ENCODE measurements around the gene EVA1A. TPM values are rescaled to one million over a fixed set of nuclear protein-coding genes. Genes with fewer than 3 reads are reported as not detected.

The EVA1A gene
- polyA plus RNA-seq, 3 donors from 2014 or later, result not detected

GRCh38 chr2:75458201-75458600 lies 102.5 kb downstream of the EVA1A start:
- H3K27me3 Mint-ChIP-seq (ENCODE audit: low read depth in 3 of 3), result peaks cover 0 to 1% (median 0%) of the 10 kb centered on the region in 3 donors
- H3K4me1 Mint-ChIP-seq, result no peaks in the 10 kb centered on the region
- H3K36me3 Mint-ChIP-seq, result no peaks in the 10 kb centered on the region
- no peak overlapping the region for H3K4me3 Mint-ChIP-seq
- peaks cover 0 to 2% (median 0%) of the 10 kb centered on the region in 6 donors for H3K9me3 Mint-ChIP-seq
- H3K27ac Mint-ChIP-seq, result no peak overlapping the region
- no peak for DNase-seq

DNA sequence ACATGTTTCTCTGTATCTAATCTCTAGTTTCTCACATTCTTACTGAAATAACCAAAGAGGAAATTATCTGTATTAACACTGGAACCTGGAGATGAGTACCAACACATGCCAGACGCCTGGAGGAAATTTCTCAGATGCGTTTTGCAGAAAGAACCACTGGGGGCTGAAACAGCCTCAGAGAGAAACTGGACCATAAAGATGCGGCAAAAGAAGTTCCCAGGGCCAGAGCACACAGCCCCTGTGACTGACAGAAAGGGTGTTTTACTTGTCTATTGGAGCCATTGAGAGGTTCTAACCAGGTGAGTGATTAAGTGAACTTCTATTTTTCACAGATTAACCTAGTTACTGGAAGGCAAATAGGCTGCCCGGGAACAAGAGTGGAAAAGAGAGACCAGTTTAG lies 103.9 kb downstream of the EVA1A start:
- H3K9me3 Mint-ChIP-seq, result peaks cover 0 to 2% (median 0%) of the 10 kb centered on the region in 6 donors
- no peak overlapping the region for H3K4me3 Mint-ChIP-seq
- no peak for DNase-seq
- H3K36me3 Mint-ChIP-seq, result no peaks in the 10 kb centered on the region
- no peak overlapping the region for H3K27ac Mint-ChIP-seq
- H3K4me1 Mint-ChIP-seq, result no peaks in the 10 kb centered on the region
- H3K27me3 Mint-ChIP-seq (ENCODE audit: low read depth in 3 of 3), result peaks cover 0 to 2% (median 1%) of the 10 kb centered on the region in 3 donors

DNA sequence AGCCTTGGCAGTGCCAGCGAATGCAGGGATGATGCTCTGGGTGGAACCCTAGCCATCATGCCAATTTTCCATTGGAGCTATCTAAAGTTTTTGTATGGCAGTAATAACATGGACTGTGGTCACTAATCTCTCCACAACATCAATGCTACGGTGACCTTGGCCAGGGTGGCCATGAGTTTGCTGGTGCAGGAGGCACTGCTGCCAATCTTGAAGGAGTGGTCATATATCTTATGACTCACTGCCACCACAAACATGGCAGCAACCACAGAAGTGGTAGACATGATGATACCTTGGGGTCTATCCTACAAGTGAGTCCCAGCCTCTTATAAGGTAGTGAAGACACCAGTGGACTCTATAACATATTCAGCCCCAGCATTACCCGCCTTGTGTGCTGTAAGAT lies 104.6 kb downstream of the EVA1A start:
- Mint-ChIP-seq H3K9me3 (peaks cover 0 to 2% (median 0%) of the 10 kb centered on the region in 6 donors), H3K27me3 (ENCODE audit: low read depth in 3 of 3) (peaks cover 0 to 2% (median 1%) of the 10 kb centered on the region in 3 donors), H3K4me3 (no peak overlapping the region), H3K27ac (no peak overlapping the region), H3K36me3 (no peaks in the 10 kb centered on the region), H3K4me1 (no peaks in the 10 kb centered on the region)
- DNase-seq, result no peak

DNA sequence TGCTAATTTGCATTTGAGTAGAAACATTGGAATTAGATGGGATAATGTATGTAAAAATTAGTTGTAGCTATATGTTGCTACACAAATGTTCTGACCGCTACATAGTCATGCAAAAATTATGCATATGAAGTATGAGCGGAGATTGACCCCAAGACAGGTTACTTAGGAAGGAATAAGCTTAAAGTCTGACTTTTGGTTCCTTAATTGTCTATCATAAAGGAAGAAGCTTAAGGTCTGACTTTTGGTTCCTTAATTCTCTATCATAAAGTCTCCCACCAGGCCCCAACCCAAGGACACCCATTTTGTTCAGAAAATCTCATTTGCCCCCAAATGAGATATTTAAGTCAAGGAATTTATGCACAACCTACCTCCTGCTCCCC lies 106.5 kb downstream of the EVA1A start:
- H3K27me3 Mint-ChIP-seq (ENCODE audit: low read depth in 3 of 3), result peaks cover 0 to 2% (median 0%) of the 10 kb centered on the region in 3 donors
- H3K27ac Mint-ChIP-seq, result no peak overlapping the region
- no peak overlapping the region for H3K4me3 Mint-ChIP-seq
- H3K9me3 Mint-ChIP-seq, result no peaks in the 10 kb centered on the region
- no peaks in the 10 kb centered on the region for H3K36me3 Mint-ChIP-seq
- H3K4me1 Mint-ChIP-seq, result no peaks in the 10 kb centered on the region
- no peak for DNase-seq

GRCh38 chr2:75453384-75454240 lies 107.1 kb downstream of the EVA1A start:
- H3K9me3 Mint-ChIP-seq, result peaks cover 0 to 4% (median 0%) of the 10 kb centered on the region in 6 donors
- H3K27ac Mint-ChIP-seq, result no peak overlapping the region
- H3K36me3 Mint-ChIP-seq, result no peaks in the 10 kb centered on the region
- H3K4me1 Mint-ChIP-seq, result no peaks in the 10 kb centered on the region
- no peak for DNase-seq
- no peak overlapping the region for H3K4me3 Mint-ChIP-seq
- peaks cover 0 to 2% (median 2%) of the 10 kb centered on the region in 3 donors for H3K27me3 Mint-ChIP-seq (ENCODE audit: low read depth in 3 of 3)

- Mint-ChIP-seq H3K9me3 (peaks cover 0 to 14% (median 0%) of the 10 kb centered on the region in 6 donors), H3K36me3 (no peaks in the 10 kb centered on the region), H3K27ac (no peak overlapping the region), H3K4me1 (no peaks in the 10 kb centered on the region), H3K4me3 (no peak overlapping the region), H3K27me3 (ENCODE audit: low read depth in 3 of 3) (peaks cover 0 to 3% (median 2%) of the 10 kb centered on the region in 3 donors)
- no peak for DNase-seq
These were observed 110.7 kb downstream of the EVA1A start for GRCh38 chr2:75450068-75450467.

DNA sequence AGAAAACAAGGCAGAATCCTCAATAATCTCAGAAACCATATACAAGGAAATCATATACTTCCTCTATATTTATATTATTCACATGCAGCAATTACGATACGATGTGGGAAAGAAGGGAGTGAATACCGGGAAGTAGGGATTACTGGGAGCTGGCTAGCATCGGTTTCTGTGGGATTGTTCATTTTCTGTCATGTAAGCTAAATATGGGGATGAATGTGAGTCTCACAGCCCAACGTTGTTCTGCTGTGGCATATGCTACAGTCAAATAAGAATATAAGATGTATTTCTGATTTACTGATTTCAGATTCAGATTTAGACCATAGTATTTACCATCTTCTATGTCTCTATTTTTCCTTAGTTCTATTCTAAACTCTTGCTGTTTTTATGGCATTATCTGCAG lies 113.6 kb downstream of the EVA1A start:
- no peak overlapping the region for H3K4me3 Mint-ChIP-seq
- no peak overlapping the region for H3K27ac Mint-ChIP-seq
- H3K4me1 Mint-ChIP-seq, result no peaks in the 10 kb centered on the region
- peaks cover 0 to 14% (median 2%) of the 10 kb centered on the region in 6 donors for H3K9me3 Mint-ChIP-seq
- peaks cover 0 to 3% (median 2%) of the 10 kb centered on the region in 3 donors for H3K27me3 Mint-ChIP-seq (ENCODE audit: low read depth in 3 of 3)
- H3K36me3 Mint-ChIP-seq, result no peaks in the 10 kb centered on the region
- no peak for DNase-seq

Other genes with a start within 250 kb of the EVA1A start
- 10 to 100 TPM; 31.4 to 42.5 (median 34.0) TPM for gene MRPL19, start 85.8 kb upstream of the EVA1A start, polyA plus RNA-seq
- gene GCFC2, start 150.0 kb upstream of the EVA1A start, polyA plus RNA-seq, result 10 to 100 TPM; 20.3 to 22.0 (median 21.7) TPM

Measured in immature natural killer cell (primary cell).